Heart right ventricle (tissue), 16 donors: ENCODE results near the gene GRIA3. TPM values are rescaled to one million over a fixed set of nuclear protein-coding genes. Genes with fewer than 3 reads are reported as not detected.
"Not testable (repeated sequence)": the region's sequence is repeated elsewhere in the genome, so short reads cannot be mapped to it uniquely, and the experiment has no call there.

ENCODE experiments used
- ATAC-seq, 8 donors: fragments of 200-7000 bp; cut with Tn5 transposase; one replicate each; pipeline ENCODE4 v1.9.1; 2020; ENCODE audit warnings: mild to moderate bottlenecking in 8 of 8, moderate library complexity in 8 of 8, moderate number of reproducible peaks in 1 of 8
- DNase-seq, 2 donors: peaks; one replicate each; pipeline ENCODE4 v3.0.0-alpha.2; 2020
- H3K27ac ChIP-seq, 10 donors: fragments of 200-600 bp; sonication (generic) in 2 of 10; one replicate each; pipeline versions ENCODE4 v1.5.0 to v1.8.0; 2020 to 2022; ENCODE audit warnings: mild to moderate bottlenecking in 3 of 10
- H3K27me3 ChIP-seq, 7 donors: fragments of 200-600 bp; one replicate each; pipeline ENCODE4 v1.8.0; 2021 to 2022; ENCODE audit warnings: mild to moderate bottlenecking in 2 of 7
- H3K36me3 ChIP-seq, 9 donors: fragments of 200-600 bp; sonication (generic) in 1 of 9; one replicate each; pipeline versions ENCODE4 v1.5.0 to v1.8.0; 2020 to 2022; ENCODE audit warnings: mild to moderate bottlenecking in 2 of 9
- H3K4me1 ChIP-seq, 9 donors: fragments of 200-600 bp; sonication (generic) in 1 of 9; one replicate each; pipeline versions ENCODE4 v1.5.0 to v1.8.0; 2020 to 2022; ENCODE audit warnings: mild to moderate bottlenecking in 4 of 9
- H3K4me3 ChIP-seq, 10 donors: fragments of 200-600 bp; sonication (generic) in 2 of 10; one replicate each; pipeline versions ENCODE4 v1.5.0 to v1.8.0; 2020 to 2022; ENCODE audit warnings: mild to moderate bottlenecking in 7 of 10, moderate library complexity in 2 of 10
- H3K9me3 ChIP-seq, 11 donors: fragments of 200-600 bp in 10 of 11; sonication (generic) in 2 of 11; one replicate each; pipeline versions ENCODE4 v1.5.0 to v1.8.0; 2013 to 2022; ENCODE audit warnings: mild to moderate bottlenecking in 2 of 11, control low read depth in 1 of 11, moderate library complexity in 1 of 11
- WGBS, 2 donors: extraction: QIAGEN DNeasy Blood & Tissue Kit; methylation state at CpG; one replicate each; pipeline ENCODE4 v1.1.7; 2013; ENCODE audit warnings: inconsistent platforms in 1 of 2; 5-methylcytosine and 5-hydroxymethylcytosine counted together
- intact Hi-C, 10 donors: fragments of 100-400 bp; cut with DNase I; formaldehyde crosslinking; loops; one replicate each; pipeline versions ENCODE4 v1.11.1 to v1.14.2; 2022
- polyA plus RNA-seq, 2 donors: library from polyadenylated mRNA; stranded (reverse); fragments of 200-250 nt; gene quantifications; one replicate each; pipeline ENCODE4 v1.2.3, GENCODE V29; 2013
- total RNA-seq, 10 donors: library from RNA; stranded (reverse); fragmentation: NEBNext Ultra II Directional in 3 of 10; extraction: Animal tissue kit (Norgen Biotek cat#: 25700) in 3 of 10; gene quantifications; one replicate each; pipeline versions ENCODE4 v1.2.1 to v1.2.4, GENCODE V29; 2021 to 2023
- TF ChIP-seq, protein P1 (sequence below), 9 donors: fragments of 200-600 bp; sonication (generic) in 2 of 9; IDR thresholded peaks; one replicate each; pipeline versions ENCODE4 v1.5.0 to v1.8.0; 2021 to 2022; ENCODE audit warnings: antibody characterized with exemption in 9 of 9, mild to moderate bottlenecking in 5 of 9, moderate library complexity in 1 of 9
- donor health status: Arrhythmogenic right ventricular cardiomyopathy.
- donor health status: ischemic (EF 13 %, LVEDD 7.1; RV severe dilation, severe dysfunction).
- donor health status: healthy with polysubstance abuse.
- donor health status: DM: no; HTN: yes; CAD: no.
- donor health status: DM: no; HTN: no; CAD: no.
- donor health status: ischemic (EF 25% LVEDD 6.9; RV normal size, moderate dysfunction).
- donor health status: ischemic (EF 25% LVEDD 5.7; RV mildly dilated, moderate dysfunction).
- donor health status: healthy.
- donor health status: DM: yes; HTN: yes; CAD: no.
- donor health status: Ischemic cardiomyopathy.
- donor health status: ischemic (EF 35%, LVEDD 5.7; RV mildly dilated, moderate dysfunction).
- donor health status: nonischemic (EF 11% LVEDD 7.7; RV severe dilation, severe dysfunction).
- donor health status: DM: yes; HTN: yes; CAD: no.
- donor health status: PGD.
- donor health status: ischemic (EF 29% LVEDD 5.4; RV normal size, mild dysfunction).
- donor health status: nonischemic (EF 23%, LVEDD 6.1; RV moderate dilation, normal function).

GRIA3 gene
- total and polyA plus RNA-seq, 12 donors, result 0.06 to 12.4 (median 1.2) TPM

DNA sequence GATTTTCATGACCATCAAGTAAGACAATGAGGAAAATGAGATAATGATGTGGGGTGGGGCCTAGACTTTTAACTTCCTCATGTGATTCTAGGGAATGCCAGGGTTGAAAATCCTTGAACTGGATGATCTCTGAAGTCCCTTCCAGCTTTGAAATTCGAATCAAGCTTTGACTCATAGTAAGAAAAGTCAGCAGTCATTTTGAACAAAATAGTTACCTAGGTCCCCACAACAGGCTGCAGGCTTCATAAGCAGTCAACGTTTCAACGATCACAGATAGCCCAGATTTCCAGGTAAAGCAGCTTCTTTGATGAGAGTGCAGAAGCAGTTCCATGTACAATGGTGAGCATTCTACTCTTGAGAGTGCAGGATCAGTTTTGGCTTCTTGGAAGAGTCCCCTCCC, 93.7 kb downstream of the GRIA3 start:
- DNase-seq (no peak), ATAC-seq (no peak)
- H3K27me3 ChIP-seq, result peaks cover 0 to 6% (median 0%) of the 10 kb centered on the region in 7 donors
- no peaks in the 10 kb centered on the region for H3K9me3 ChIP-seq
- 82 to 89% methylated on average over 3 of the region's 3 CpGs for WGBS, 2 donors
- TF ChIP-seq, protein P1, sequence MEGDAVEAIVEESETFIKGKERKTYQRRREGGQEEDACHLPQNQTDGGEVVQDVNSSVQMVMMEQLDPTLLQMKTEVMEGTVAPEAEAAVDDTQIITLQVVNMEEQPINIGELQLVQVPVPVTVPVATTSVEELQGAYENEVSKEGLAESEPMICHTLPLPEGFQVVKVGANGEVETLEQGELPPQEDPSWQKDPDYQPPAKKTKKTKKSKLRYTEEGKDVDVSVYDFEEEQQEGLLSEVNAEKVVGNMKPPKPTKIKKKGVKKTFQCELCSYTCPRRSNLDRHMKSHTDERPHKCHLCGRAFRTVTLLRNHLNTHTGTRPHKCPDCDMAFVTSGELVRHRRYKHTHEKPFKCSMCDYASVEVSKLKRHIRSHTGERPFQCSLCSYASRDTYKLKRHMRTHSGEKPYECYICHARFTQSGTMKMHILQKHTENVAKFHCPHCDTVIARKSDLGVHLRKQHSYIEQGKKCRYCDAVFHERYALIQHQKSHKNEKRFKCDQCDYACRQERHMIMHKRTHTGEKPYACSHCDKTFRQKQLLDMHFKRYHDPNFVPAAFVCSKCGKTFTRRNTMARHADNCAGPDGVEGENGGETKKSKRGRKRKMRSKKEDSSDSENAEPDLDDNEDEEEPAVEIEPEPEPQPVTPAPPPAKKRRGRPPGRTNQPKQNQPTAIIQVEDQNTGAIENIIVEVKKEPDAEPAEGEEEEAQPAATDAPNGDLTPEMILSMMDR (IDR thresholded peaks at IDR 0.05), result no peak
- no peak overlapping the region for H3K27ac ChIP-seq
- intact Hi-C loops, result no loop called here
- no peak overlapping the region for H3K4me3 ChIP-seq
- H3K4me1 ChIP-seq, result no peaks in the 10 kb centered on the region
- no peaks in the 10 kb centered on the region for H3K36me3 ChIP-seq

DNA sequence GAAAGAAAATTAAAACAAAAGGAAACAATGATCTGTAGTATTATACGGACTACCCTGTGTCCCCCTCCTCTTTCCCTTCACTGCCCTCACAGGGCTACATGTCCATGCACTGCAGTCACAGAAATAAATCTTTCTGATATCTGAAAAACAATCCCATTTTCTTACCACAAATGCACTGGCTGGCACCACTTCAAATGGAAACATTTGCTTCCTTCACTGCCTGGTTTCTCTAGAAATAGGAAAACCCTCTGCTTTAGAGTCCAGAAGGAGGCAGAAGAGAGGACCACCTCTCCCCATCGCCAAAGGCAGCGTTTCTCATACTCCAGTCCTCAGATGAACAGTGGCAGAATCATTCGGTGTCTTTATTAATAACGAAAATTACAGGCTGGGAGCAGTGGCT, 98.2 kb downstream of the GRIA3 start:
- Histone ChIP-seq H3K4me1 (no peaks in the 10 kb centered on the region), H3K27ac (no peak overlapping the region), H3K27me3 (peaks cover 0 to 6% (median 0%) of the 10 kb centered on the region in 7 donors), H3K9me3 (no peaks in the 10 kb centered on the region), H3K36me3 (no peaks in the 10 kb centered on the region), H3K4me3 (no peak overlapping the region)
- DNase-seq, result no peak
- no peak for ATAC-seq
- WGBS, 2 donors, result 91 to 93% methylated on average over 5 of the region's 5 CpGs
- intact Hi-C loops, result no loop called here
- TF ChIP-seq, protein P1 (IDR thresholded peaks at IDR 0.05), result no peak

GRCh38 chrX:123283407-123283806, 99.3 kb downstream of the GRIA3 start:
- ATAC-seq, DNase-seq, H3K4me3 ChIP-seq, intact Hi-C loops, H3K4me1 ChIP-seq, H3K9me3 ChIP-seq, H3K27me3 ChIP-seq, H3K27ac ChIP-seq, H3K36me3 ChIP-seq: not testable (repeated sequence)
- WGBS, 2 donors, result 55 to 57% methylated on average over 6 of the region's 6 CpGs

GRCh38 chrX:123291623-123292022, 107.5 kb downstream of the GRIA3 start:
- Histone ChIP-seq H3K9me3 (no peaks in the 10 kb centered on the region), H3K4me3 (no peak overlapping the region), H3K27ac (no peak overlapping the region), H3K36me3 (no peaks in the 10 kb centered on the region), H3K27me3 (no peaks in the 10 kb centered on the region), H3K4me1 (no peaks in the 10 kb centered on the region)
- TF ChIP-seq, protein P1 (IDR thresholded peaks at IDR 0.05), result no peak
- DNase-seq (no peak), ATAC-seq (no peak)
- 33 to 39% methylated on average over 3 of the region's 3 CpGs for WGBS, 2 donors
- intact Hi-C loops, result no loop called here

- no peak for DNase-seq
- Histone ChIP-seq H3K4me3 (no peak overlapping the region), H3K36me3 (no peaks in the 10 kb centered on the region), H3K27me3 (no peaks in the 10 kb centered on the region), H3K4me1 (no peaks in the 10 kb centered on the region), H3K9me3 (no peaks in the 10 kb centered on the region), H3K27ac (no peak overlapping the region)
- TF ChIP-seq, protein P1 (IDR thresholded peaks at IDR 0.05), result no peak
- WGBS, 2 donors, result 72 to 73% methylated on average over 1 of the region's 1 CpG
- intact Hi-C loops, result no loop called here
- no peak for ATAC-seq
Observed at GRCh38 chrX:123298026-123298425, 113.9 kb downstream of the GRIA3 start.
